Measurements from ENCODE around the gene USP40. TPM values are rescaled to one million over a fixed set of nuclear protein-coding genes. Genes with fewer than 3 reads are reported as not detected.

USP40 gene
- total and polyA plus RNA-seq, 8 donors: 17.2 to 34.7 (median 22.7) TPM

DNA sequence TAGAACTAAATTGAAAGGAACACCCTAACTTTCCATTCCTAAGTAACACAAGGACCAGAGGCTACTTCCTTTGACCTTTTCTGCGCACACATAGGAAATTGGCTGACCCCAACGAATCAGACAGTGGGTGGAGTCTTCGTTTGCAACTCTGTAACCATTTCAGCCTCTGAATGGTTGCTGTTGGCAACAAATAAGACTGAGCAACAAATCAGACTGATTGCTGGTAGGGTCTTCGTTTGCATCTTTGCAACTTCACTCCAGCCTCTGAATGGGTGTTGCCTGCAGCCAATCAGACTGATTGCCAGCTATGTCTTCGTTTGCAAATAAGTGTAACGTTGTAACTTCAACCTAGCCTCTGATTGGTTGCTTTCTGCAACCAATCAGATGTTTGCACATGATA lies 34.6 kb downstream of the USP40 start:
- Histone ChIP-seq H3K9me3 (no peaks in the 10 kb centered on the region), H3K27ac (no peak overlapping the region), H3K36me3 (peaks cover 0 to 24% (median 0%) of the 10 kb centered on the region in 3 donors), H3K4me1 (no peaks in the 10 kb centered on the region), H3K27me3 (no peaks in the 10 kb centered on the region), H3K4me3 (no peak overlapping the region)
- 77 to 83% methylated on average over 6 of the region's 6 CpGs for WGBS, 2 donors
- intact Hi-C loops (cut with DNase I): no loop called here
- no peak for ATAC-seq
- DNase-seq: no peak
- TF ChIP-seq CTCF (IDR thresholded peaks at IDR 0.05): no peak
- no peak for FAIRE-seq

GRCh38 chr2:233530381-233530780 lies 36.2 kb downstream of the USP40 start:
- H3K4me1 ChIP-seq: no peaks in the 10 kb centered on the region
- intact Hi-C loops (cut with DNase I): no loop called here
- H3K27me3 ChIP-seq: no peaks in the 10 kb centered on the region
- no peak overlapping the region for H3K4me3 ChIP-seq
- no peak for DNase-seq
- ATAC-seq: no peak
- WGBS, 2 donors: 47 to 54% methylated on average over 1 of the region's 1 CpG
- no peak overlapping the region for H3K27ac ChIP-seq
- TF ChIP-seq CTCF (IDR thresholded peaks at IDR 0.05): no peak
- H3K36me3 ChIP-seq: peaks cover 0 to 30% (median 4%) of the 10 kb centered on the region in 3 donors
- no peaks in the 10 kb centered on the region for H3K9me3 ChIP-seq
- FAIRE-seq: peak; percentile 9

DNA sequence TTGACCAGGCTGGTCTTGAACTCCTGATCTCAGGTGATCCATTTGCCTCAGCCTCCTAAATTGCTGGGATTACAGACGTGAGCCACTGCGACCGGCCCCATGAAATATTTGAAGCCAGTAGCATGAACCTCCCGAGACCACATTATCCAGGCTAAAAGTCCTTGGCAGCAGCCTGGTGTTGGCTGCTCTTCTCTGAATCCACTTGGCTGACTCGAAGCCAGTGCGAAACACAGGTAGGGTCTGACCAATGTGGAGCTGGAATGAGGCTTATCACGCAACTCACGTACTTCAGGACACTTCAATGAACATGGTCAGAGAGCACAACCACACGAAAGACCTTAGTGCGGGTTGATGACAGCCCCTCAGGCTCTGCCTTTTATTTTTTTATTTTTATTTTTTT lies 38.4 kb downstream of the USP40 start:
- peaks cover 0 to 29% (median 5%) of the 10 kb centered on the region in 3 donors for H3K36me3 ChIP-seq
- no peak overlapping the region for H3K27ac ChIP-seq
- intact Hi-C loops (cut with DNase I): no loop called here
- DNase-seq: no peak
- H3K4me1 ChIP-seq: no peaks in the 10 kb centered on the region
- no peak for FAIRE-seq
- 97 to 98% methylated on average over 10 of the region's 10 CpGs for WGBS, 2 donors
- no peak for ATAC-seq
- no peaks in the 10 kb centered on the region for H3K27me3 ChIP-seq
- no peaks in the 10 kb centered on the region for H3K9me3 ChIP-seq
- no peak for TF ChIP-seq CTCF (IDR thresholded peaks at IDR 0.05)
- H3K4me3 ChIP-seq: no peak overlapping the region

DNA sequence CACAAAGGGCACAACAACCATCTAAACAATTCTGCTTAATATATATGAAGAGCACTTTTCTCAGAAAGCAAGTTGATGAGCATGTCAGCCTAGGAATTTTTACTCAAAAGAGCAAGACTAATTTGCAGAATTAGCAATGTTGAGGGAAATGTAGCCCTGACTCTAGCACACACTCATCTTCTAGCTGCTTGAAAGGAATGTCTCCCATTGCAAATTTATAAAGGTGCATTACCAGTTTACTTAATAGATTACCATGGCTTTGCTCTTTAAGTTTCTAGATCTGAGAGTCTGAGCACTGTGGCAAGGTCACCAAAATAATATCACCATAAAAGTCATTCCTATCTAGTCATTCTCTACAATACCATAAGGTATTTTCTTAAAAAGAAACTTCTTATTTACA lies 40.8 kb downstream of the USP40 start:
- no peak for TF ChIP-seq CTCF (IDR thresholded peaks at IDR 0.05)
- no peak overlapping the region for H3K4me3 ChIP-seq
- DNase-seq: no peak
- FAIRE-seq: no peak
- intact Hi-C loops (cut with DNase I): no loop called here
- H3K36me3 ChIP-seq: peaks cover 0 to 23% (median 8%) of the 10 kb centered on the region in 3 donors
- no peaks in the 10 kb centered on the region for H3K9me3 ChIP-seq
- no peak overlapping the region for H3K27ac ChIP-seq
- no peak for ATAC-seq
- no peaks in the 10 kb centered on the region for H3K27me3 ChIP-seq
- H3K4me1 ChIP-seq: no peaks in the 10 kb centered on the region

- no peak for ATAC-seq
- Histone ChIP-seq H3K4me1 (no peaks in the 10 kb centered on the region), H3K36me3 (peaks cover 0 to 27% (median 4%) of the 10 kb centered on the region in 3 donors), H3K27ac (no peak overlapping the region), H3K4me3 (no peak overlapping the region), H3K27me3 (no peaks in the 10 kb centered on the region), H3K9me3 (no peaks in the 10 kb centered on the region)
- peak; percentile 37 for FAIRE-seq
- no peak for DNase-seq
- intact Hi-C loops (cut with DNase I): no loop called here
- WGBS, 2 donors: 83 to 91% methylated on average over 3 of the region's 3 CpGs
- TF ChIP-seq CTCF (IDR thresholded peaks at IDR 0.05): no peak
Observed at GRCh38 chr2:233519787-233520611, 46.6 kb downstream of the USP40 start.
